ENCODE results near the gene RREB1.

The RREB1 gene

GRCh38 chr6:7075341-7076000, 32.3 kb upstream of the RREB1 start:
- Histone ChIP-seq H3K4me1 (ENCODE audit: control insufficient read depth, insufficient read depth, low read length) (no peaks in the 10 kb centered on the region), H3K27me3 (ENCODE audit: control insufficient read depth, insufficient read depth, low read length) (no peaks in the 10 kb centered on the region), H3K36me3 (ENCODE audit: control insufficient read depth, insufficient read depth, low read length) (no peaks in the 10 kb centered on the region), H3K27ac (ENCODE audit: low read length) (no peak overlapping the region), H3K4me3 (ENCODE audit: low read length) (no peak overlapping the region), H3K9me3 (ENCODE audit: control insufficient read depth, insufficient read depth, low read length) (no peaks in the 10 kb centered on the region; the same call in 1 of the 2 replicates)
- no CpG with 5 or more reads among the region's 7 CpGs for WGBS (ENCODE audit: insufficient coverage, insufficient read length)
- no peak for DNase-seq (ENCODE audit: low read depth, low spot score)

GRCh38 chr6:7077856-7078255, 29.9 kb upstream of the RREB1 start:
- Histone ChIP-seq H3K9me3 (ENCODE audit: control insufficient read depth, insufficient read depth, low read length) (no peaks in the 10 kb centered on the region), H3K4me1 (ENCODE audit: control insufficient read depth, insufficient read depth, low read length) (no peaks in the 10 kb centered on the region), H3K4me3 (ENCODE audit: low read length) (no peak overlapping the region), H3K27ac (ENCODE audit: low read length) (no peak overlapping the region), H3K36me3 (ENCODE audit: control insufficient read depth, insufficient read depth, low read length) (no peaks in the 10 kb centered on the region), H3K27me3 (ENCODE audit: control insufficient read depth, insufficient read depth, low read length) (no peaks in the 10 kb centered on the region)
- no peak for DNase-seq (ENCODE audit: low read depth, low spot score)
- no CpG with 5 or more reads among the region's 2 CpGs for WGBS (ENCODE audit: insufficient coverage, insufficient read length)

- DNase-seq (ENCODE audit: low read depth, low spot score) = no peak
Measured at GRCh38 chr6:7078856-7079255, 28.9 kb upstream of the RREB1 start.

DNA sequence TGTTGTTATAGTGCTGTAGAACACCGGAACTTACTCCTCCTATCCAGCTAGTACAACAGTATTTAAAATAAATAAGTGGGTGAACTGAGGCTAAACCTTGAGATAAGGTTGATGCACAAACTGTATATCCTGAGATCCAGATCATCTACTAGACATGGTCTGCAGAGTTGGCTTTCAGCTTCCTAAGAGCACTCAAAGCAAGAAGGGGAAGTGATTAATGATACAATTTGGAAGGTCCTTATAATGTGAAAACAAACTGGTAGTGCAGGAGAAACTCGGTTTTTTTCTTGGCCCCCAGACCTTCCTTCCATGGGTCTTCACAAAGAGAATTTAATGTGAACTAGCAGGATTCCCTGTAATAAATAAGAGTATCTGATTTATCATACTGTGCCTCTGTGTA, 27.4 kb upstream of the RREB1 start:
- Histone ChIP-seq H3K4me1 (ENCODE audit: control insufficient read depth, insufficient read depth, low read length) (no peaks in the 10 kb centered on the region), H3K4me3 (ENCODE audit: low read length) (no peak overlapping the region), H3K27me3 (ENCODE audit: control insufficient read depth, insufficient read depth, low read length) (no peaks in the 10 kb centered on the region), H3K27ac (ENCODE audit: low read length) (no peak overlapping the region), H3K9me3 (ENCODE audit: control insufficient read depth, insufficient read depth, low read length) (no peaks in the 10 kb centered on the region), H3K36me3 (ENCODE audit: control insufficient read depth, insufficient read depth, low read length) (no peaks in the 10 kb centered on the region)
- no CpG with 5 or more reads among the region's 2 CpGs for WGBS (ENCODE audit: insufficient coverage, insufficient read length)
- no peak for DNase-seq (ENCODE audit: low read depth, low spot score)

More at GRCh38 chr6:7078856-7079255, 28.9 kb upstream of the RREB1 start:
- WGBS (ENCODE audit: insufficient coverage, insufficient read length) = 100% methylated on average over 1 of the region's 6 CpGs
- no peak overlapping the region for H3K4me3 ChIP-seq (ENCODE audit: low read length)
- no peaks in the 10 kb centered on the region for H3K9me3 ChIP-seq (ENCODE audit: control insufficient read depth, insufficient read depth, low read length)
- H3K4me1 ChIP-seq (ENCODE audit: control insufficient read depth, insufficient read depth, low read length) = no peaks in the 10 kb centered on the region
- no peaks in the 10 kb centered on the region for H3K36me3 ChIP-seq (ENCODE audit: control insufficient read depth, insufficient read depth, low read length)
- H3K27ac ChIP-seq (ENCODE audit: low read length) = no peak overlapping the region
- no peaks in the 10 kb centered on the region for H3K27me3 ChIP-seq (ENCODE audit: control insufficient read depth, insufficient read depth, low read length)

- peaks cover 2% of the 10 kb centered on the region for H3K4me1 ChIP-seq (ENCODE audit: control insufficient read depth, insufficient read depth, low read length)
- H3K4me3 ChIP-seq (ENCODE audit: low read length) = no peak overlapping the region
- no peak for DNase-seq (ENCODE audit: low read depth, low spot score)
- H3K27ac ChIP-seq (ENCODE audit: low read length) = no peak overlapping the region
- WGBS (ENCODE audit: insufficient coverage, insufficient read length) = no CpG with 5 or more reads among the region's 1 CpG
- H3K9me3 ChIP-seq (ENCODE audit: control insufficient read depth, insufficient read depth, low read length) = no peaks in the 10 kb centered on the region
- H3K36me3 ChIP-seq (ENCODE audit: control insufficient read depth, insufficient read depth, low read length) = no peaks in the 10 kb centered on the region
- no peaks in the 10 kb centered on the region for H3K27me3 ChIP-seq (ENCODE audit: control insufficient read depth, insufficient read depth, low read length)
Measured at GRCh38 chr6:7085911-7086310, 21.9 kb upstream of the RREB1 start.

GRCh38 chr6:7086488-7086887, 21.3 kb upstream of the RREB1 start:
- no CpG with 5 or more reads among the region's 9 CpGs for WGBS (ENCODE audit: insufficient coverage, insufficient read length)
- Histone ChIP-seq H3K36me3 (ENCODE audit: control insufficient read depth, insufficient read depth, low read length) (no peaks in the 10 kb centered on the region), H3K4me1 (ENCODE audit: control insufficient read depth, insufficient read depth, low read length) (peaks cover 2% of the 10 kb centered on the region), H3K4me3 (ENCODE audit: low read length) (no peak overlapping the region), H3K9me3 (ENCODE audit: control insufficient read depth, insufficient read depth, low read length) (no peaks in the 10 kb centered on the region), H3K27ac (ENCODE audit: low read length) (no peak overlapping the region), H3K27me3 (ENCODE audit: control insufficient read depth, insufficient read depth, low read length) (no peaks in the 10 kb centered on the region)
- DNase-seq (ENCODE audit: low read depth, low spot score) = no peak

- DNase-seq (ENCODE audit: low read depth, low spot score) = no peak
- no peaks in the 10 kb centered on the region for H3K27me3 ChIP-seq (ENCODE audit: control insufficient read depth, insufficient read depth, low read length)
- no peaks in the 10 kb centered on the region for H3K9me3 ChIP-seq (ENCODE audit: control insufficient read depth, insufficient read depth, low read length)
- H3K4me3 ChIP-seq (ENCODE audit: low read length) = no peak overlapping the region
- H3K36me3 ChIP-seq (ENCODE audit: control insufficient read depth, insufficient read depth, low read length) = no peaks in the 10 kb centered on the region
- WGBS (ENCODE audit: insufficient coverage, insufficient read length) = no CpG with 5 or more reads among the region's 3 CpGs
- H3K4me1 ChIP-seq (ENCODE audit: control insufficient read depth, insufficient read depth, low read length) = peaks cover 2% of the 10 kb centered on the region
- H3K27ac ChIP-seq (ENCODE audit: low read length) = no peak overlapping the region
Measured at GRCh38 chr6:7087066-7087465, 20.7 kb upstream of the RREB1 start.

DNA sequence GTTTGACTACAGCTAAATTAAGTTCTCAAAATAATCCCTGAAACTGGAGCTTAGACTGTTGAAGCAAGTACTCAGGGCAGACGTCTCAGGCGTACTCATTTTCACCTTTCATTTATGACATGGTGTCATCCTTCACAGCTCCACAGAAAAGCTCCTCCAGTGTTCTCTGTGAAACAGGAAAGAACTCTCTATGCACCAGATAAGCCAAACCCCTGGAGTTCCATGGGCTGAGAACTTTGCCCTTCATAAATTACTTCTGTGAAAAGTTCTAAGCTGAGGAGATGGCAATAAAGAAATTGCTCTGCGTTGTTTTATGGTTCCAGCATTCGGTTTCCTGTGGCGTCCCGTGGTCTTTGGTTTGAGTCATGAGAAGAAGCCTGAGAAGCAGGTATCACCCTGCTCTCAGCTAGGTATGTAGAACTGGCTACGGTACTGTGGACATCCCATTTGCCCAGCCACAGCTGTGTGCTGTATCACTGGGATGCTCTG, 20.2 kb upstream of the RREB1 start:
- Histone ChIP-seq H3K27me3 (ENCODE audit: control insufficient read depth, insufficient read depth, low read length) (no peaks in the 10 kb centered on the region), H3K27ac (ENCODE audit: low read length) (no peak overlapping the region), H3K4me1 (ENCODE audit: control insufficient read depth, insufficient read depth, low read length) (peaks cover 2% of the 10 kb centered on the region), H3K4me3 (ENCODE audit: low read length) (no peak overlapping the region), H3K36me3 (ENCODE audit: control insufficient read depth, insufficient read depth, low read length) (no peaks in the 10 kb centered on the region), H3K9me3 (ENCODE audit: control insufficient read depth, insufficient read depth, low read length) (no peaks in the 10 kb centered on the region)
- no peak for DNase-seq (ENCODE audit: low read depth, low spot score)
- no CpG with 5 or more reads among the region's 7 CpGs for WGBS (ENCODE audit: insufficient coverage, insufficient read length)

DNA sequence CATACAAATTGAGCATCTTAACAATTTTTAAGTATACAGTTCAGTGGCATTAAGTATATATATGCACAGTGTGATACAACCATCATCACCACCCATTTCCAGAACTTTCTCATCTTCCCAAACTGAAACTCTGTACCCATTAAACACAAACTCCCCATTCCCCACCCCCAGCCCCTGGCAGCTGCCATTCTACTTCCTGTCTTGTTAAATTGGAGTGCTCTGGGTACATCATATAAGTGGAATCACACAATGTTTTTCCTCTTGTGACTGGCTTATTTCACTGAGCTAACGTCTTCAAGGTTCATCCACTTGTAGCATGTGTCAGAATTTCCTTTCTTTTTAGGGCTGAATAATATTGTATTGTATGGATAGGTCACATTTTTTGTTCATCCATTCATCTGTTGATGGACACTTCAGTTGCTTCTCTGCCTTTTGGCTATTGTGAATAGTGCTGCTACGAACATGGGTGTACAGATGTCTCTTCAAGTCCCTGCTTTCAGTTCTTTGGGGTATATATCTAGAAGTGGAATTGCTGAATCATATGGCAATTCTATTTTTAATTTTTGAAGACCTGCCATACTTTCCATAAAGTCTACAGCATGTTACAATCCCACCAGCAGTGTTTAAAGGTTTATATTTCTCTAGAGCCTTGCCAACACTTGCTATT, 19.6 kb upstream of the RREB1 start:
- H3K27ac ChIP-seq (ENCODE audit: low read length) = no peak overlapping the region
- H3K36me3 ChIP-seq (ENCODE audit: control insufficient read depth, insufficient read depth, low read length) = no peaks in the 10 kb centered on the region
- no peak for DNase-seq (ENCODE audit: low read depth, low spot score)
- no peaks in the 10 kb centered on the region for H3K9me3 ChIP-seq (ENCODE audit: control insufficient read depth, insufficient read depth, low read length)
- H3K27me3 ChIP-seq (ENCODE audit: control insufficient read depth, insufficient read depth, low read length) = no peaks in the 10 kb centered on the region
- peaks cover 2% of the 10 kb centered on the region for H3K4me1 ChIP-seq (ENCODE audit: control insufficient read depth, insufficient read depth, low read length)
- H3K4me3 ChIP-seq (ENCODE audit: low read length) = no peak overlapping the region
- WGBS (ENCODE audit: insufficient coverage, insufficient read length) = no CpG with 5 or more reads among the region's 2 CpGs

- WGBS (ENCODE audit: insufficient coverage, insufficient read length) = no CpG with 5 or more reads among the region's 2 CpGs
- H3K27me3 ChIP-seq (ENCODE audit: control insufficient read depth, insufficient read depth, low read length) = no peaks in the 10 kb centered on the region
- H3K36me3 ChIP-seq (ENCODE audit: control insufficient read depth, insufficient read depth, low read length) = no peaks in the 10 kb centered on the region
- H3K27ac ChIP-seq (ENCODE audit: low read length) = no peak overlapping the region
- no peak overlapping the region for H3K4me3 ChIP-seq (ENCODE audit: low read length)
- no peaks in the 10 kb centered on the region for H3K9me3 ChIP-seq (ENCODE audit: control insufficient read depth, insufficient read depth, low read length)
- DNase-seq (ENCODE audit: low read depth, low spot score) = no peak
- peaks cover 2% of the 10 kb centered on the region; the same call in 1 of the 2 replicates for H3K4me1 ChIP-seq (ENCODE audit: control insufficient read depth, insufficient read depth, low read length)
Measured at GRCh38 chr6:7098993-7099392, 8.8 kb upstream of the RREB1 start.
